NCI-H1694 treated with DMSO at 0.1 percent for 48 hours (cell line): Measurements from ENCODE around the gene TEX2.

Experiments used
- DNase-seq: peaks from one replicate; lab custom pipeline; 2025; lab: John Stamatoyannopoulos, UW

The TEX2 gene

GRCh38 chr17:64111831-64112230 is 151.2 kb downstream of the TEX2 start:
- no peak for DNase-seq

GRCh38 chr17:64110379-64111152 is 152.5 kb downstream of the TEX2 start:
- DNase-seq, result no peak

GRCh38 chr17:64109400-64109799 is 153.7 kb downstream of the TEX2 start:
- no peak for DNase-seq

GRCh38 chr17:64107500-64108236 is 155.4 kb downstream of the TEX2 start:
- no peak for DNase-seq

- no peak for DNase-seq
These were observed 156.1 kb downstream of the TEX2 start for GRCh38 chr17:64106918-64107317.

- no peak for DNase-seq
These were observed 159.4 kb downstream of the TEX2 start for GRCh38 chr17:64103391-64104364.

GRCh38 chr17:64102627-64103390 is 160.3 kb downstream of the TEX2 start:
- no peak for DNase-seq

- DNase-seq, result no peak
These were observed 163.5 kb downstream of the TEX2 start for GRCh38 chr17:64099543-64099942.
